Panc1 (cell line): ENCODE data around the gene FXYD3.

ENCODE experiments used
- CTCF ChIP-seq: fragments of 450-650 bp; IDR thresholded peaks from 2 replicates; pipeline ENCODE4 v1.5.1; 2017; ENCODE audit warnings: mild to moderate bottlenecking
- POLR2AphosphoS5 ChIP-seq: IDR thresholded peaks from 2 replicates; pipeline ENCODE4 v1.6.1; 2012; ENCODE audit warnings: mild to moderate bottlenecking, low read depth, low read length, moderate library complexity
- SIN3A ChIP-seq: IDR thresholded peaks from 2 replicates; pipeline ENCODE4 v1.6.1; 2012; ENCODE audit warnings: low read depth, mild to moderate bottlenecking, low read length, moderate library complexity, borderline replicate concordance; ENCODE audit not compliant: insufficient read depth

GRCh38 chr19:35084509-35084762 is 31.2 kb upstream of the FXYD3 start:
- TF ChIP-seq CTCF (no peak), POLR2AphosphoS5 (no peak), SIN3A (no peak)
